ENCODE measurements around the gene B3GAT3. TPM values are rescaled to one million over a fixed set of nuclear protein-coding genes. Genes with fewer than 3 reads are reported as not detected.
A peak's percentile ranks its signal among the peaks of the same experiment; 100 is the strongest.

The B3GAT3 gene
- total and polyA plus RNA-seq, 10 of the 15 experiments (the other 5 are each of a cell fraction or from before 2014, with no cell fraction given), result 0.31 to 52.7 (median 29.8) TPM

GRCh38 chr11:62599069-62599696 is 22.6 kb downstream of the B3GAT3 start (continued):
- TF ChIP-seq FOXM1 (IDR thresholded peaks at IDR 0.05; ENCODE audit: low read depth, low read length) (no peak), BHLHE40 (IDR thresholded peaks at IDR 0.05; ENCODE audit: borderline replicate concordance in 1 of 2, low read depth in 2 of 2, low read length in 1 of 2) (peak in 1 of 2 experiments; percentile 42; a peak in 1 of 4 replicates), POLR2A (IDR thresholded peaks at IDR 0.05; ENCODE audit: low read depth, low read length) (peak; percentile 70), ZSCAN29 (IDR thresholded peaks at IDR 0.05) (no peak), BRCA1 (IDR thresholded peaks at IDR 0.05; ENCODE audit: low read depth, low read length) (no peak), ASH2L (IDR thresholded peaks at IDR 0.05; ENCODE audit: borderline replicate concordance, low read depth) (no peak), GABPA (IDR thresholded peaks at IDR 0.05; ENCODE audit: low read depth) (0 out of 2 replicates have a peak, but pooled peaks have one; percentile 28), ZBTB33 (IDR thresholded peaks at IDR 0.05) (no peak), STAT1 (conservative IDR thresholded peaks at IDR 0.05) (no peak), PAX8 (IDR thresholded peaks at IDR 0.05) (no peak), JUND (IDR thresholded peaks at IDR 0.05; ENCODE audit: low read depth, low read length) (0 out of 2 replicates have a peak, but pooled peaks have one; percentile 13), HDGF (IDR thresholded peaks at IDR 0.05) (peak; percentile 97), NBN (IDR thresholded peaks at IDR 0.05) (peak; percentile 80; the same call in 1 of the 2 replicates), ZNF217 (IDR thresholded peaks at IDR 0.05) (no peak), CHD4 (IDR thresholded peaks at IDR 0.05) (no peak), NKRF (conservative IDR thresholded peaks at IDR 0.05) (no peak), TAF1 (IDR thresholded peaks at IDR 0.05; ENCODE audit: borderline replicate concordance, low read depth, low read length) (no peak), NR2C2 (IDR thresholded peaks at IDR 0.05; ENCODE audit: borderline replicate concordance, control insufficient read depth, insufficient read length, low read depth) (no peak)
- TF ChIP-seq, protein P1, sequence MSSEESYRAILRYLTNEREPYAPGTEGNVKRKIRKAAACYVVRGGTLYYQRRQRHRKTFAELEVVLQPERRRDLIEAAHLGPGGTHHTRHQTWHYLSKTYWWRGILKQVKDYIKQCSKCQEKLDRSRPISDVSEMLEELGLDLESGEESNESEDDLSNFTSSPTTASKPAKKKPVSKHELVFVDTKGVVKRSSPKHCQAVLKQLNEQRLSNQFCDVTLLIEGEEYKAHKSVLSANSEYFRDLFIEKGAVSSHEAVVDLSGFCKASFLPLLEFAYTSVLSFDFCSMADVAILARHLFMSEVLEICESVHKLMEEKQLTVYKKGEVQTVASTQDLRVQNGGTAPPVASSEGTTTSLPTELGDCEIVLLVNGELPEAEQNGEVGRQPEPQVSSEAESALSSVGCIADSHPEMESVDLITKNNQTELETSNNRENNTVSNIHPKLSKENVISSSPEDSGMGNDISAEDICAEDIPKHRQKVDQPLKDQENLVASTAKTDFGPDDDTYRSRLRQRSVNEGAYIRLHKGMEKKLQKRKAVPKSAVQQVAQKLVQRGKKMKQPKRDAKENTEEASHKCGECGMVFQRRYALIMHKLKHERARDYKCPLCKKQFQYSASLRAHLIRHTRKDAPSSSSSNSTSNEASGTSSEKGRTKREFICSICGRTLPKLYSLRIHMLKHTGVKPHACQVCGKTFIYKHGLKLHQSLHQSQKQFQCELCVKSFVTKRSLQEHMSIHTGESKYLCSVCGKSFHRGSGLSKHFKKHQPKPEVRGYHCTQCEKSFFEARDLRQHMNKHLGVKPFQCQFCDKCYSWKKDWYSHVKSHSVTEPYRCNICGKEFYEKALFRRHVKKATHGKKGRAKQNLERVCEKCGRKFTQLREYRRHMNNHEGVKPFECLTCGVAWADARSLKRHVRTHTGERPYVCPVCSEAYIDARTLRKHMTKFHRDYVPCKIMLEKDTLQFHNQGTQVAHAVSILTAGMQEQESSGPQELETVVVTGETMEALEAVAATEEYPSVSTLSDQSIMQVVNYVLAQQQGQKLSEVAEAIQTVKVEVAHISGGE (CRISPR knock-in tag; IDR thresholded peaks at IDR 0.05), result no peak
- TF ChIP-seq, protein P2, sequence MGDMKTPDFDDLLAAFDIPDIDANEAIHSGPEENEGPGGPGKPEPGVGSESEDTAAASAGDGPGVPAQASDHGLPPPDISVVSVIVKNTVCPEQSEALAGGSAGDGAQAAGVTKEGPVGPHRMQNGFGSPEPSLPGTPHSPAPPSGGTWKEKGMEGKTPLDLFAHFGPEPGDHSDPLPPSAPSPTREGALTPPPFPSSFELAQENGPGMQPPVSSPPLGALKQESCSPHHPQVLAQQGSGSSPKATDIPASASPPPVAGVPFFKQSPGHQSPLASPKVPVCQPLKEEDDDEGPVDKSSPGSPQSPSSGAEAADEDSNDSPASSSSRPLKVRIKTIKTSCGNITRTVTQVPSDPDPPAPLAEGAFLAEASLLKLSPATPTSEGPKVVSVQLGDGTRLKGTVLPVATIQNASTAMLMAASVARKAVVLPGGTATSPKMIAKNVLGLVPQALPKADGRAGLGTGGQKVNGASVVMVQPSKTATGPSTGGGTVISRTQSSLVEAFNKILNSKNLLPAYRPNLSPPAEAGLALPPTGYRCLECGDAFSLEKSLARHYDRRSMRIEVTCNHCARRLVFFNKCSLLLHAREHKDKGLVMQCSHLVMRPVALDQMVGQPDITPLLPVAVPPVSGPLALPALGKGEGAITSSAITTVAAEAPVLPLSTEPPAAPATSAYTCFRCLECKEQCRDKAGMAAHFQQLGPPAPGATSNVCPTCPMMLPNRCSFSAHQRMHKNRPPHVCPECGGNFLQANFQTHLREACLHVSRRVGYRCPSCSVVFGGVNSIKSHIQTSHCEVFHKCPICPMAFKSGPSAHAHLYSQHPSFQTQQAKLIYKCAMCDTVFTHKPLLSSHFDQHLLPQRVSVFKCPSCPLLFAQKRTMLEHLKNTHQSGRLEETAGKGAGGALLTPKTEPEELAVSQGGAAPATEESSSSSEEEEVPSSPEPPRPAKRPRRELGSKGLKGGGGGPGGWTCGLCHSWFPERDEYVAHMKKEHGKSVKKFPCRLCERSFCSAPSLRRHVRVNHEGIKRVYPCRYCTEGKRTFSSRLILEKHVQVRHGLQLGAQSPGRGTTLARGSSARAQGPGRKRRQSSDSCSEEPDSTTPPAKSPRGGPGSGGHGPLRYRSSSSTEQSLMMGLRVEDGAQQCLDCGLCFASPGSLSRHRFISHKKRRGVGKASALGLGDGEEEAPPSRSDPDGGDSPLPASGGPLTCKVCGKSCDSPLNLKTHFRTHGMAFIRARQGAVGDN (IDR thresholded peaks at IDR 0.05), result 0 out of 2 replicates have a peak, but pooled peaks have one; percentile 62
